Measurements from ENCODE around the gene KATNA1. TPM values are rescaled to one million over a fixed set of nuclear protein-coding genes. Genes with fewer than 3 reads are reported as not detected.

The KATNA1 gene
- total and polyA plus RNA-seq, 9 of the 15 experiments (the other 6 are each of a cell fraction or from before 2014, with no cell fraction given), result 22.5 to 76.9 (median 45.0) TPM

DNA sequence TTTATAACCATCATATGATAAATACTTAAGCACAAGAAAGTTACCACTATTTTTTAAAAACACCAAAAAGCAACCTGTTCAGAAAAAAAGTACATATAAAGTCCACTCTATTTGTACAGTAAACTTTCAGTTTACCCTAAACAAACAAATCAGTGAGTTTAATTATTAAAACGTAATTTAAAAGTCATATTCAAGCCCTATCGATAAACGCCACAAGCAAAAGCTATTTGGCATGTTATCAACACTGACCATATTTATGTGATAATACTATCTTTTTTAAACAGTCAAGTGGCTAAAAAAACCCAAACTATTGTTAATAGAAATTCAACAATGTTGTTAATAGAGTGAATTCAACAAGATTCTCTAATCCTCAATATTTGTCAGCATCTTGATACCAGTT, 1.9 kb downstream of the KATNA1 start:
- intact Hi-C loops (cut with micrococcal nuclease), result loop anchor here (5.0 kb wide), 1 partner anchor 71 kb away; the partner anchor contains the start of gene LATS1
- H3K9ac ChIP-seq (ENCODE audit: insufficient read depth in 1 of 2, low read depth in 2 of 2, low read length in 2 of 2), result peak overlapping the region in 1 of 2 experiments; percentile 95; a peak in 2 of 4 replicates
- ATAC-seq, result no peak
- H3K4me1 ChIP-seq (replicated peaks in 1 of 2; ENCODE audit: control insufficient read depth in 2 of 2, insufficient read depth in 2 of 2, low read length in 2 of 2), result peaks cover 13 to 16% of the 10 kb centered on the region in 2 experiments
- no peaks in the 10 kb centered on the region for H3K9me1 ChIP-seq (ENCODE audit: control insufficient read depth, insufficient read depth, low read length)
- whole genome bisulfite sequencing (ENCODE audit: insufficient coverage, low coverage, missing lambda C conversion rate), result 2% methylated on average over 3 of the region's 3 CpGs
- peak overlapping the region; percentile 95 for H3K27ac ChIP-seq (ENCODE audit: extremely low read depth, low read depth, low read length)
- BruUV-seq (replicated peaks), result no TSS peak
- in situ Hi-C loops (cut with MboI), result no loop called here
- ChIA-PET POLR2A (interaction anchor here (0.5 to 3.0 kb wide), 9 partner anchors 15 to 110 kb away, joined by 3 to 24 read pairs (median 3); partner anchors contain the start of gene PPIL4), CTCF (ENCODE audit: low intra/inter-chr PET ratio) (no interaction called here)
- H3K9me3 ChIP-seq (replicated peaks; ENCODE audit: control insufficient read depth, insufficient read depth, low read depth, low read length), result no peaks in the 10 kb centered on the region
- DNase-seq (ENCODE audit: extremely low read depth in 1 of 4, low spot score in 3 of 4), result peak in 2 of 4 experiments; percentile 18 to 19
- H3K4me3 ChIP-seq, result peak overlapping the region; percentile 78
- peaks cover 9% of the 10 kb centered on the region; the same call in 2 of the 3 replicates for H3K36me3 ChIP-seq (ENCODE audit: control insufficient read depth, insufficient read depth, low read length)
- peak overlapping the region; percentile 94 for H3K4me2 ChIP-seq (ENCODE audit: insufficient read depth, low read length)
- no peaks in the 10 kb centered on the region for H4K20me1 ChIP-seq (replicated peaks; ENCODE audit: control insufficient read depth, insufficient read depth, low read length)
- no peaks in the 10 kb centered on the region for H3K27me3 ChIP-seq (ENCODE audit: control insufficient read depth in 2 of 2, insufficient read depth in 2 of 2, low read length in 2 of 2)
- H3K79me2 ChIP-seq (ENCODE audit: control insufficient read depth, insufficient read depth, low read length), result peaks cover 63% of the 10 kb centered on the region
- peak; percentile 56 for FAIRE-seq
- peak overlapping the region; percentile 71 for H2AFZ ChIP-seq (ENCODE audit: low read depth, low read length)
- TF ChIP-seq BRF1 (IDR thresholded peaks at IDR 0.05; ENCODE audit: borderline replicate concordance, extremely low read depth, insufficient read length) (no peak), NUFIP1 (IDR thresholded peaks at IDR 0.05; ENCODE audit: partially characterized antibody) (no peak), ARID1B (IDR thresholded peaks at IDR 0.05) (peak; percentile 86), CBFA2T2 (conservative IDR thresholded peaks at IDR 0.05) (peak; percentile 72), DACH1 (IDR thresholded peaks at IDR 0.05; ENCODE audit: partially characterized antibody) (peak; percentile 30), TCF3 (CRISPR knock-in tag; IDR thresholded peaks at IDR 0.05) (peak; percentile 73), RBM14 (IDR thresholded peaks at IDR 0.05; ENCODE audit: borderline replicate concordance, insufficient read depth, low read depth, low read length) (no peak), ZNF561 (CRISPR knock-in tag; conservative IDR thresholded peaks at IDR 0.05) (no peak), KDM1A (IDR thresholded peaks at IDR 0.05) (peak; percentile 54 to 64; a peak in 3 of 4 replicates), POLR2AphosphoS5 (IDR thresholded peaks at IDR 0.05; ENCODE audit: control insufficient read depth, insufficient read depth, low read depth, low read length) (peak; percentile 26; the same call in 1 of the 2 replicates), SOX6 (IDR thresholded peaks at IDR 0.05) (peak; percentile 84), BRD9 (IDR thresholded peaks at IDR 0.05; ENCODE audit: low read depth, partially characterized antibody) (no peak), NCOR1 (IDR thresholded peaks at IDR 0.05) (peak; percentile 52; the same call in 1 of the 2 replicates), EP300 (IDR thresholded peaks at IDR 0.05; ENCODE audit: low read length) (peak; percentile 70; the same call in 1 of the 2 replicates), ZNF146 (CRISPR knock-in tag; IDR thresholded peaks at IDR 0.05; ENCODE audit: unreplicated experiment) (no peak), TCFL5 (CRISPR knock-in tag; conservative IDR thresholded peaks at IDR 0.05) (no peak), RBM39 (optimal IDR thresholded peaks at IDR 0.05; ENCODE audit: low read depth, low read length) (no peak), HDAC6 (IDR thresholded peaks at IDR 0.05; ENCODE audit: low read depth, low read length) (no peak), SP1 (CRISPR knock-in tag; IDR thresholded peaks at IDR 0.05) (0 out of 2 replicates have a peak, but pooled peaks have one; percentile 18), TBL1XR1 (IDR thresholded peaks at IDR 0.05; ENCODE audit: low read length in 2 of 2) (peak in 1 of 2 experiments; percentile 33; a peak in 1 of 4 replicates), ELF4 (CRISPR knock-in tag; IDR thresholded peaks at IDR 0.05) (no peak), HDAC3 (IDR thresholded peaks at IDR 0.05; ENCODE audit: borderline replicate concordance, partially characterized antibody) (peak; percentile 37), RCOR1 (IDR thresholded peaks at IDR 0.05; ENCODE audit: borderline replicate concordance in 1 of 2, low read depth in 2 of 2, low read length in 2 of 2) (peak in 1 of 2 experiments; percentile 70; a peak in 2 of 4 replicates)
- TF ChIP-seq, protein P1, sequence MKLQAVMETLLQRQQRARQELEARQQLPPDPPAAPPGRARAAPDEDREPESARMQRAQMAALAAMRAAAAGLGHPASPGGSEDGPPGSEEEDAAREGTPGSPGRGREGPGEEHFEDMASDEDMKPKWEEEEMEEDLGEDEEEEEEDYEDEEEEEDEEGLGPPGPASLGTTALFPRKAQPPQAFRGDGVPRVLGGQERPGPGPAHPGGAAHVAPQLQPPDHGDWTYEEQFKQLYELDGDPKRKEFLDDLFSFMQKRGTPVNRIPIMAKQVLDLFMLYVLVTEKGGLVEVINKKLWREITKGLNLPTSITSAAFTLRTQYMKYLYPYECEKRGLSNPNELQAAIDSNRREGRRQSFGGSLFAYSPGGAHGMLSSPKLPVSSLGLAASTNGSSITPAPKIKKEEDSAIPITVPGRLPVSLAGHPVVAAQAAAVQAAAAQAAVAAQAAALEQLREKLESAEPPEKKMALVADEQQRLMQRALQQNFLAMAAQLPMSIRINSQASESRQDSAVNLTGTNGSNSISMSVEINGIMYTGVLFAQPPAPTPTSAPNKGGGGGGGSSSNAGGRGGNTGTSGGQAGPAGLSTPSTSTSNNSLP (IDR thresholded peaks at IDR 0.05; ENCODE audit: borderline replicate concordance, low read depth, low read length), result 0 out of 2 replicates have a peak, but pooled peaks have one; percentile 65
